GM21381 (cell line): ENCODE measurements around the gene RAPGEF4.

Source experiments
- ATAC-seq: cut with Tn5 transposase; IDR thresholded peaks from one replicate; pipeline ENCODE4 v1.9.1; 2021; ENCODE audit warnings: mild to moderate bottlenecking, moderate library complexity; ENCODE audit not compliant: unreplicated experiment

The RAPGEF4 gene

GRCh38 chr2:172928756-172929155, 193.1 kb downstream of the RAPGEF4 start:
- ATAC-seq, result no peak

GRCh38 chr2:172929644-172930043, 194.0 kb downstream of the RAPGEF4 start:
- no peak for ATAC-seq

GRCh38 chr2:172930871-172931255, 195.2 kb downstream of the RAPGEF4 start:
- no peak for ATAC-seq

GRCh38 chr2:172931256-172931894, 195.7 kb downstream of the RAPGEF4 start:
- ATAC-seq, result no peak

GRCh38 chr2:172931918-172932520, 196.4 kb downstream of the RAPGEF4 start:
- ATAC-seq, result no peak

GRCh38 chr2:172937884-172938712, 202.5 kb downstream of the RAPGEF4 start:
- ATAC-seq, result no peak

GRCh38 chr2:172938713-172939375, 203.2 kb downstream of the RAPGEF4 start:
- ATAC-seq, result no peak

- ATAC-seq, result no peak
Measured at GRCh38 chr2:172943539-172943938, 207.9 kb downstream of the RAPGEF4 start.

DNA sequence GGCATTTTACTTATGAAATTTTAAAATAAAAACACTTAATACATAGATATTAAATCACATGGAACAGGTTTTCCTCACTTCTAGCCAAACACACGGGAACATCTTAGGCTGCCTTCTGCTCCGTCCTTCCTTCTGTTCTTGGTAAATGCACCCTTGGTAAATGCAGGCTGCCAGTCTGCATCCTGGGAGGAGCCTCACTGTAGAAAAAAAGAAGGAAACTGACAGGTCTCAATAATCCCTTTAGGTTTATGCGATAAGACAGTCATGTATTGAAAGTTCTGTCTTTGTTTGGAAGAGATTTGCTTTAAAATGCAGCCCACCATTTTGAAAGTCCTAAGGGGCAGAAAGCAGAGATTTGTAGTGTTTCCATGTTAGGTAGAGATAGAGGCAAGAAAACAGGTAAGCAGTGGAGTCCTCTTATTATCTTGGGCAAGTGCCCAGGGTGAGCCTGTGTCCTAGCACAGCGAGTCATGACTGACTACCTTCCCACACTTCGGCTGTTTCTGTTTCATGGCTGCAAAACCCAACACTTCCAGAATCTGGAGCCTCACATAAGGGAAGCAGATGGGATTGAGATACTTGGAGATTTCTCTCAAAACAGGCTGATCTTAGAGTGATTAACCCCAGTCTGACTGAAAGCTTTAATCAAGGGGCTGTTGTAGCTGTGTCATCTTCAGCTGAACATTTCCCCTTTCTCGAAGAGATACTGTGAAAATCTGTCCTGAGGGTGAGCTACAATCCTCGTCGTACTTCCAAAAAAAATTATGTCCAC, 208.6 kb downstream of the RAPGEF4 start:
- ATAC-seq, result no peak

DNA sequence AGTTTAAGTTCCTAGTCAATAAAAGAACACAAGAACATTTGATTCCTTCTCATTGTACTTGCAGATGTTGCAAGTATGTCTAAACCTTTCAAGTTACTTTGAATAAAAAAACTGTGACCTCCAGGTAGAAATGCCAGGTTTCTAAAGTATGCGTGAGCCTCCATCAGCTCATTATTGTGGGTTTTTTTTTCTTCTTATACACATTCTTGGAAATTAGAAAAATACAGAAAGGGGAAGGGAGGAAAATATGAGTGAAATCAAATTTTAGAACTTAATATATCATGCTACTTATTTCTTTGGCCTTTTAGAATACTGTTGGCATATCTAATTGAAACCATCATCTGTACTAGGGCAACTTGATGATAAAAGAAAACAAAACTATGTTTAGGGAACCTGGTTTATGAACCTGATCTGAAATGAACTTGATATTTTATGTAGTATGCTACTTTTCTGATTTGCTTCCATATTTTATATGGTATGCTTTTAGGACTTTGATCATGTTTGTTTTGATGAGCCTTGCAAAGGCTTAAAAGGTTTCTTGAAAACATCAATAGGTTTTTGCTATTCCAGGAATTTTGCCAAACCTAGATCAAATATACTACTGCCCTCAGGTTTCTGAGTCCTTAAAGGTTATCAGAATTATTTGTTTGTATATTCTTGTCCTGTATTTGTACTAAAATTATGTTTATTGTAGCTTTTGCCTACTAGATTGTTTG, 209.3 kb downstream of the RAPGEF4 start:
- no peak for ATAC-seq

GRCh38 chr2:172945510-172945850, 209.8 kb downstream of the RAPGEF4 start:
- no peak for ATAC-seq

DNA sequence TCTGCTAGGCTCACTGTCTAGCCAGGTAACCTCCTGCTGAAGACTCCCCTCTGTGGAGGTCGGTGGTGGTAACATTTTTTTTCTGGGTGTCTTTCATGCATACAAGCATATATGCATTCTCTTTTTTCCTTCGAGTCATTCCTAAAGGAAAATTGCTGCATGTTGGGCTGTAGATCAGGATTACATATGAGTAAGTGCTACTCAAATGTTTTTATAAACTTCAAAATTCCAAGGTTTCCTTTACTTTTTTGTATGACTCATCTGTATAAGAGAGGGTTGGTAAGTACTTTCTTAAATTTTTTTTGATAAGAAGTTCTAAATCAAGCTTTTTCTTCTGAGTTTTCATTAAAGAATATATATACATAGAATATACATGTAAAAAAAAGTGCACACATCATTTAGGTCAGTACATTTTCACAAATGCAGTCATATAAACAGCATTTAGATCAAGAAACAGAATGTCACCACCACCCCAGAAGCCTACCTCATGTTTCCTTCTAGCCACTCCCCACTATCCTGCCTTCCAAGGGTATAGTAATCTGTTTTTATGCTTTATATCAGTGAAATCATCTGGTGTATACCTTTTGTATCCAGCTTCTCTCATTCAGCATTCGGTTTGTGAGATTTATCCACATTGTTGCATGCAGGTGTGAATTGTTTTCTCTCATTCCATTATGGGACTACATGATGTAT, 212.0 kb downstream of the RAPGEF4 start:
- ATAC-seq, result no peak

DNA sequence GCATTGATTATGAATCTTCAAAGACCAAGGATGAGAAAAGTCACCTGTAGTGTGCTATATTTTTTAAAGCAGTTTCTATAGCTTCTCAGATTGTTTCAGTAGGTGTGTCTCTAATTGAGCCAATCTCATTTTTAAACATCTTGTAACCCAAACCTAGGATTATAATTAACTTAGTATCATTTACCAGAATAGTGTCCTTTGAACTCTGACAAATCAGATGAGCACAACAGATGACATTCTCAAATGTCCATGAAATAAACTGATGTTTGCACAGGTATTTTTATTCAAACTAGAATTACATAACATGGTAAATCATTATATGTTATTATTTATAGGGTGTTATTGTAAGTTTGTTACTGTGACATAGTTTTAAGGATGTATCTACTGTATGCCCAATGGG, 213.9 kb downstream of the RAPGEF4 start:
- ATAC-seq, result no peak

GRCh38 chr2:172950565-172950964, 214.9 kb downstream of the RAPGEF4 start:
- no peak for ATAC-seq

GRCh38 chr2:172951554-172951953, 215.9 kb downstream of the RAPGEF4 start:
- ATAC-seq, result no peak

- no peak for ATAC-seq
Measured at GRCh38 chr2:172953411-172953810, 217.8 kb downstream of the RAPGEF4 start.

- ATAC-seq, result no peak
Measured at GRCh38 chr2:172953970-172954852, 218.6 kb downstream of the RAPGEF4 start.

GRCh38 chr2:172955587-172955986, 219.9 kb downstream of the RAPGEF4 start:
- ATAC-seq, result no peak

GRCh38 chr2:172957734-172958133, 222.1 kb downstream of the RAPGEF4 start:
- ATAC-seq, result no peak
